ENCODE data around the gene WNT6.

The WNT6 gene

GRCh38 chr2:218883491-218884490 is 24.2 kb downstream of the WNT6 start:
- Mint-ChIP-seq H3K36me3 (ENCODE audit: low read depth) (peaks cover 2% of the 10 kb centered on the region), H3K27me3 (peaks cover 26% of the 10 kb centered on the region), H3K27ac (no peak overlapping the region), H3K9me3 (no peaks in the 10 kb centered on the region), H3K4me3 (no peak overlapping the region), H3K4me1 (peaks cover 42% of the 10 kb centered on the region)
- DNase-seq (no peak), ATAC-seq (no peak)

- Mint-ChIP-seq H3K27ac (peak overlapping the region; percentile 28), H3K4me3 (no peak overlapping the region), H3K4me1 (peaks cover 37% of the 10 kb centered on the region), H3K27me3 (peaks cover 23% of the 10 kb centered on the region), H3K36me3 (ENCODE audit: low read depth) (peaks cover 2% of the 10 kb centered on the region), H3K9me3 (no peaks in the 10 kb centered on the region)
- no peak for DNase-seq
- no peak for ATAC-seq
Observed at GRCh38 chr2:218884519-218884918, 24.9 kb downstream of the WNT6 start.

DNA sequence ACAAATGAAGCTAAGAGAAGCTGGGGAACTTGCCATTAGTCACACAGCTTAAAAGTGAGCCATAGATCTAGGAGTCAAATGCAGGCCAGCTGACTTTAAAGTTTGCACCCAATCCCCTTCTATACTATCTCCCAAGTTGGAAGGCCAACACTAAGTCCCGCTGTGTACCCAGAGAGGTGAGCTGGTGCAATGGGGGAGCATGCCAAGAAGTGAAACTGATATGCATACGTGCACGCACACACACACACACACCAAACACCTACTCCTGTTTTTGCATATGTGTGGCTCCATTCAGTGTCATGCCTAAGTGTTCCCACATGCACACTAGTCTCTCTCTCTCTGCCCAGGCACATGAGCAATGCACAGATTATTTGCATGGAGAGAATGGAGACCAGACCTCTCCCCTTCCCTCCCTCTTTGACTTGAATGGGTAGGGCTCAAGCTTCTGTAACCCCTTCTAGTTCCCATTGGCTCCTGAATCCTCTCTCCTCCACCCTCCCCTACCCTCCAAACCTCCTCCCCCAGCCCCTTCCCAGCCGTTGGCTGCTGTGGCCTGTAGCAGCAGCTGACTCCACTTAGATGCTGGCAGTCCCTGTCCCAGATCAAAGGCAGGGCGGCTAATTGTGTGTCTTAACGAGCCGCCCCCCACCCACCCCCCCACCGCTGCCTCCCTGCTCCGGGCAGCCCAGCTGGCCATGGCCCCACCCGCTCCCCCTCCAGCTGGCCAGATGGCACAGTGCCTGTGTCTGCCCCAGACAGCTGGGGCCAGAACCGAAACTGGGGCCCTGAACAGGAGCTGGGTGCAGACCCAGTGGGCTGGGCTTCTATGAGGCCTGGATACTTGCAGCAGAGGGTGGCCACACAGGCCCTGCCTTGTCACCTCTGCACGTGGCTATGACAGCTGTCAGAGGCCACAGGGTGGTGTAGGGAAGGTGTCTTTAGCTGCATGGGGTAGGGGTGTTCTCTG is 26.7 kb downstream of the WNT6 start:
- H3K27ac Mint-ChIP-seq: no peak overlapping the region
- H3K36me3 Mint-ChIP-seq (ENCODE audit: low read depth): peaks cover 2% of the 10 kb centered on the region
- peaks cover 31% of the 10 kb centered on the region for H3K4me1 Mint-ChIP-seq
- ATAC-seq (no peak), DNase-seq (no peak)
- no peak overlapping the region for H3K4me3 Mint-ChIP-seq
- H3K27me3 Mint-ChIP-seq: peaks cover 20% of the 10 kb centered on the region
- H3K9me3 Mint-ChIP-seq: no peaks in the 10 kb centered on the region

- peaks cover 18% of the 10 kb centered on the region for H3K27me3 Mint-ChIP-seq
- no peaks in the 10 kb centered on the region for H3K9me3 Mint-ChIP-seq
- H3K4me3 Mint-ChIP-seq: no peak overlapping the region
- peaks cover 2% of the 10 kb centered on the region for H3K36me3 Mint-ChIP-seq (ENCODE audit: low read depth)
- ATAC-seq (no peak), DNase-seq (no peak)
- peaks cover 35% of the 10 kb centered on the region for H3K4me1 Mint-ChIP-seq
- no peak overlapping the region for H3K27ac Mint-ChIP-seq
Observed at GRCh38 chr2:218887079-218887478, 27.5 kb downstream of the WNT6 start.

DNA sequence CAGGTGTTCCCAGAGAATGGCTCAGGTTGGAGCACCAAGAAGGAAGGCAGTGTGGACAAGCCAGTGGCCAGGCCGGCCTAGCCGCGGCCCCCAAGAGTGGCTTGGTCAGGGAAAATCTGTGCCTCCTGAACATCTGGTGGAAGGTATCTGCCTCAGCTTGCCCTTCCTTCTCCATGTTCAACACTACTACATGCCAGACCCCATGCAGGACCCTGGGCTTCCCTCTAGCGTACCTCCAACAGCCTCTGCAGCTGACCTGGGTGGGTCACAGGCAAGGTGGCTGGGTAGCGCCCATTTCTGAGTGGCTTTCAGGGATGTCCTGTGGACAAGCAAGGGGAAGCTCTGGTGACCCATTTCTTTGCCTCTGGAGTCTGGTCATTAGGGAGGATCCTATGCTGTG is 28.7 kb downstream of the WNT6 start:
- Mint-ChIP-seq H3K36me3 (ENCODE audit: low read depth) (peaks cover 2% of the 10 kb centered on the region), H3K4me1 (peaks cover 36% of the 10 kb centered on the region), H3K27ac (no peak overlapping the region), H3K27me3 (peaks cover 13% of the 10 kb centered on the region), H3K9me3 (no peaks in the 10 kb centered on the region), H3K4me3 (no peak overlapping the region)
- no peak for DNase-seq
- ATAC-seq: no peak

GRCh38 chr2:218889937-218890336 is 30.3 kb downstream of the WNT6 start:
- Mint-ChIP-seq H3K4me3 (no peak overlapping the region), H3K4me1 (peaks cover 45% of the 10 kb centered on the region), H3K27ac (no peak overlapping the region), H3K9me3 (no peaks in the 10 kb centered on the region), H3K36me3 (ENCODE audit: low read depth) (no peaks in the 10 kb centered on the region), H3K27me3 (peaks cover 12% of the 10 kb centered on the region)
- ATAC-seq (no peak), DNase-seq (no peak)

- Mint-ChIP-seq H3K27ac (no peak overlapping the region), H3K27me3 (peaks cover 10% of the 10 kb centered on the region), H3K4me1 (peaks cover 47% of the 10 kb centered on the region), H3K9me3 (no peaks in the 10 kb centered on the region), H3K36me3 (ENCODE audit: low read depth) (no peaks in the 10 kb centered on the region), H3K4me3 (no peak overlapping the region)
- ATAC-seq (no peak), DNase-seq (no peak)
Observed at GRCh38 chr2:218890369-218890768, 30.8 kb downstream of the WNT6 start.

GRCh38 chr2:218891275-218892135 is 31.9 kb downstream of the WNT6 start:
- Mint-ChIP-seq H3K27ac (peak overlapping the region; percentile 57), H3K9me3 (no peaks in the 10 kb centered on the region), H3K36me3 (ENCODE audit: low read depth) (no peaks in the 10 kb centered on the region), H3K4me1 (peaks cover 56% of the 10 kb centered on the region), H3K27me3 (peaks cover 15% of the 10 kb centered on the region), H3K4me3 (no peak overlapping the region)
- ATAC-seq (no peak), DNase-seq (no peak)

DNA sequence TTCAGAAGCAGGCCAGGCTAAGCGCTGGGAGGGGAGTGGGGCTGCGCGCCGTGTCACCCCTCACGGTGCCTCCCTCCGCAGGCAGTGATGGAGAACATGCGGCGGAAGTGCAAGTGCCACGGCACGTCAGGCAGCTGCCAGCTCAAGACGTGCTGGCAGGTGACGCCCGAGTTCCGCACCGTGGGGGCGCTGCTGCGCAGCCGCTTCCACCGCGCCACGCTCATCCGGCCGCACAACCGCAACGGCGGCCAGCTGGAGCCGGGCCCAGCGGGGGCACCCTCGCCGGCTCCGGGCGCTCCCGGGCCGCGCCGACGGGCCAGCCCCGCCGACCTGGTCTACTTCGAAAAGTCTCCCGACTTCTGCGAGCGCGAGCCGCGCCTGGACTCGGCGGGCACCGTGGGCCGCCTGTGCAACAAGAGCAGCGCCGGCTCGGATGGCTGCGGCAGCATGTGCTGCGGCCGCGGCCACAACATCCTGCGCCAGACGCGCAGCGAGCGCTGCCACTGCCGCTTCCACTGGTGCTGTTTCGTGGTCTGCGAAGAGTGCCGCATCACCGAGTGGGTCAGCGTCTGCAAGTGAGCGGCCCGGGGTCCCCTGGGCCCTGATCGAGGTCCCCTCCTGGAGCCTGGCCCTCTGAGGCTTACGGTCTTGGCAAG is 33.2 kb downstream of the WNT6 start:
- peak; percentile 51 for ATAC-seq

DNA sequence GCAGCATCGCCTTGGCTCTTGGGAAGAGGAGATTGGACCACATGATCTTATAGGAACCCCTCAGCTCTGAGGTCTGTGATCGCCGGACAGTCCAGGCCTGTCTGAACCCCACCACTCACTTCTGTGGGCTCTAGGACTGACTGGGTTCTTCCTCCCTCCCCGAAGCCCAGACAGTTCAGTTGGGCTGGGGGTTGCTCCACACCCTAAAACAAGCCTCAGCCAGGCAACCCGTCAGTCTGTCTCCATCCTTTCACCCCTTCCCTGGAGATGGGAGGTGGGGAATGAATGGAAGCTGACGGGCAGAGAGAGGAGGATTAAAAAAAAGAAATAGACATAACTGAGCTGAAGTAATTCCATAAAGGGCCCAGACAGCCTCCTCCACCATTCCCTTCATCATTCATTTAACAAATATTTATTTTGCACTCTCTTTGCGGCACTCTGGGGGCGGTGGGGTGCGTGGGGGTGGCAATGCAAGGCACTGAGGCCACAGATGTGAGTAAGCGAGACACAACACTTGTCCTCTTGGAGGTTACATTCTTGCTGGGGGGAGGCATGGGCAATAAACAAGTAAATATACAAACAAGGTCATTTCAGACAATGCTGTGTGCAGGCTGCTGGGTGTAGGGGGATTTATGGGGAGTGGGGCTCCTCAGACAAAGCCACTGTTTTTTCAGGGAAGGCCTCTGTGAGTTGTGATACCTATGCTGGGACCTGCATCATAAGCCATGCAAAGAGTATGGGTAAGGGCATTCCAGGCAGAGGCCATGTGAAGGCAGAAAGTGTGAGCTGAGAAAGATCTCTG is 33.9 kb downstream of the WNT6 start:
- Mint-ChIP-seq H3K9me3 (no peaks in the 10 kb centered on the region), H3K27me3 (peaks cover 21% of the 10 kb centered on the region), H3K4me3 (peak overlapping the region; percentile 72), H3K36me3 (ENCODE audit: low read depth) (no peaks in the 10 kb centered on the region), H3K4me1 (peaks cover 72% of the 10 kb centered on the region), H3K27ac (peak overlapping the region; percentile 68)
- no peak for ATAC-seq
- DNase-seq: no peak

More for the DNA sequence above, 33.2 kb downstream of the WNT6 start:
- H3K36me3 Mint-ChIP-seq (ENCODE audit: low read depth): no peaks in the 10 kb centered on the region
- peak overlapping the region; percentile 72 for H3K4me3 Mint-ChIP-seq
- H3K27me3 Mint-ChIP-seq: peaks cover 15% of the 10 kb centered on the region
- H3K27ac Mint-ChIP-seq: peak overlapping the region; percentile 69
- DNase-seq: peak; percentile 84
- peaks cover 65% of the 10 kb centered on the region for H3K4me1 Mint-ChIP-seq
- no peaks in the 10 kb centered on the region for H3K9me3 Mint-ChIP-seq

DNA sequence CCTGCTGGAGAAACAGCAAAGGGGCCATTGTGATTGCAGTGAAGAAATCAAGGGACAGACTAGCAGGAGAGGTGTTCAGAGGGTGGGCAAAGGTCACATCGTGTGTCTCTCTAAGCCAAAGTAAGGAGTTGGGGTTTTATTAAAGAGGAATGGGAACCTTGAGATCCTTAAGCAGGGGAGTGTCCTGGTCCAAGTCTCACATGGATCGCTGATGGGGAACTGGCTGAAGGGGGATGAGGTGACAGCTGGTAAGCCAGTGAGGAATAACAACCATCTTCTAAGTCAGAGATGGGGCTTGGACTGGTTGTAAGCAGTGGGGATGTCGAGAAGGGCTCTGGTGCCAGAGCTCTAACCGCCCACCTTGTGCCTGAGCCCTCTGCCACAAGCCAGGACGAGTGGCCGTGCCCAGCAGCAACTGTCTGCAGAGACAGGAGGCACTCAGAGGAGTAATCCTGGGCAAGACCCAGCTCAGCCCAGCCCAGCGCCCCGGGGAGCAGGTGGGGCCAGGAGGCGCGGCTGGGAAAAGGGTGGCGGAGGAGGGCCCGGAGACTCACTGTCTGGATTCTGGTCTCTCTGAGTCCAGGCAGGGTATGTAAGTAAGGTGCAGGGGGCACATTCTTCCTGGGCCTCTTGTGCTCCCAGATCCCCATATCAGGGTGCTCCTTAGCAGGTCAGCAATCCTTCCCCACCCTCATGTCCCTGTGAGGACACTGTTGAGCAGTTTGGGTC is 34.7 kb downstream of the WNT6 start:
- H3K36me3 Mint-ChIP-seq (ENCODE audit: low read depth): no peaks in the 10 kb centered on the region
- peaks cover 27% of the 10 kb centered on the region for H3K27me3 Mint-ChIP-seq
- peaks cover 74% of the 10 kb centered on the region for H3K4me1 Mint-ChIP-seq
- DNase-seq: no peak
- peak overlapping the region; percentile 72 for H3K4me3 Mint-ChIP-seq
- H3K27ac Mint-ChIP-seq: peak overlapping the region; percentile 68
- H3K9me3 Mint-ChIP-seq: no peaks in the 10 kb centered on the region
- no peak for ATAC-seq

- H3K9me3 Mint-ChIP-seq: no peaks in the 10 kb centered on the region
- ATAC-seq: no peak
- no peaks in the 10 kb centered on the region for H3K36me3 Mint-ChIP-seq (ENCODE audit: low read depth)
- peaks cover 74% of the 10 kb centered on the region for H3K4me1 Mint-ChIP-seq
- H3K27me3 Mint-ChIP-seq: peaks cover 31% of the 10 kb centered on the region
- H3K27ac Mint-ChIP-seq: no peak overlapping the region
- DNase-seq: no peak
- no peak overlapping the region for H3K4me3 Mint-ChIP-seq
Observed at GRCh38 chr2:218894880-218895157, 35.2 kb downstream of the WNT6 start.
